ENCODE measurements around the gene MNAT1.
"Not testable (repeated sequence)": the region's sequence is repeated elsewhere in the genome, so short reads cannot be mapped to it uniquely, and the experiment has no call there.

GRCh38 chr14:60890636-60891035 is 156.1 kb downstream of the MNAT1 start:
- TF ChIP-seq CTCF (conservative IDR thresholded peaks at IDR 0.05; ENCODE audit: low read depth in 2 of 2); POLR2AphosphoS5 (IDR thresholded peaks at IDR 0.05; ENCODE audit: low read depth); EZH2phosphoT487 (IDR thresholded peaks at IDR 0.05; ENCODE audit: unreplicated experiment); JUNB (IDR thresholded peaks at IDR 0.05; ENCODE audit: unreplicated experiment); REST (IDR thresholded peaks at IDR 0.05; ENCODE audit: unreplicated experiment); EZH2 (IDR thresholded peaks at IDR 0.05; ENCODE audit: low read depth, unreplicated experiment); ZNF331 (CRISPR knock-in tag; IDR thresholded peaks at IDR 0.05; ENCODE audit: low read depth): not testable (repeated sequence)
